ENCODE results near the gene OR5M10.
"Not testable (repeated sequence)": the region's sequence is repeated elsewhere in the genome, so short reads cannot be mapped to it uniquely, and the experiment has no call there.

The OR5M10 gene

GRCh38 chr11:56577621-56578020 lies at the start of gene OR5M10:
Gene OR5M10 (minus strand): TSS chr11:56577721. CDS start chr11:56577721, 0 bp downstream.
- DNase-seq (ENCODE audit: low read depth), result no peak

GRCh38 chr11:56625946-56626345 lies 48.4 kb upstream of the OR5M10 start:
- no peak for DNase-seq (ENCODE audit: low read depth)

GRCh38 chr11:56624661-56625110 lies 47.2 kb upstream of the OR5M10 start:
- peak; percentile 67 for DNase-seq (ENCODE audit: low read depth)

- no peak for DNase-seq (ENCODE audit: low read depth)
Observed at GRCh38 chr11:56611174-56611573, 33.7 kb upstream of the OR5M10 start.

- DNase-seq (ENCODE audit: low read depth), result not testable (repeated sequence)
Observed at GRCh38 chr11:56592088-56592717, 14.7 kb upstream of the OR5M10 start.

GRCh38 chr11:56558574-56558973 lies 18.9 kb downstream of the OR5M10 start:
- no peak for DNase-seq (ENCODE audit: low read depth)

GRCh38 chr11:56554691-56555090 lies 22.8 kb downstream of the OR5M10 start:
- DNase-seq (ENCODE audit: low read depth), result not testable (repeated sequence)

- no peak for DNase-seq (ENCODE audit: low read depth)
Observed at GRCh38 chr11:56545531-56545930, 32.0 kb downstream of the OR5M10 start.

GRCh38 chr11:56543739-56544138 lies 33.8 kb downstream of the OR5M10 start:
- DNase-seq (ENCODE audit: low read depth), result no peak

GRCh38 chr11:56543157-56543556 lies 34.4 kb downstream of the OR5M10 start, which contains the start of gene OR5M11:
Gene OR5M11 (minus strand): TSS chr11:56543257. CDS start chr11:56543257, 0 bp downstream.
- no peak for DNase-seq (ENCODE audit: low read depth)

- DNase-seq (ENCODE audit: low read depth), result no peak
Observed at GRCh38 chr11:56533054-56533740, 44.3 kb downstream of the OR5M10 start.

GRCh38 chr11:56531856-56532255 lies 45.7 kb downstream of the OR5M10 start:
- DNase-seq (ENCODE audit: low read depth), result no peak
